ENCODE measurements around the gene HK1.
"Not testable (repeated sequence)": the region's sequence is repeated elsewhere in the genome, so short reads cannot be mapped to it uniquely, and the experiment has no call there.

The HK1 gene

GRCh38 chr10:69328380-69328735, 50.1 kb downstream of the HK1 start:
- ChIA-PET POLR2A (no interaction called here), CTCF (interaction anchor here (1.1 kb wide), 1 partner anchor 179 kb away, joined by 3 read pairs; no protein-coding TSS in a partner anchor)
- no peaks in the 10 kb centered on the region for H3K9me3 ChIP-seq (ENCODE audit: control insufficient read depth, insufficient read depth, low read depth, low read length)
- peaks cover 5% of the 10 kb centered on the region; the same call in 1 of the 2 replicates for H3K4me1 ChIP-seq (ENCODE audit: control insufficient read depth, insufficient read depth, low read length)
- H3K27ac ChIP-seq (ENCODE audit: extremely low read depth, low read depth, low read length), result no peak overlapping the region
- H3K36me3 ChIP-seq (ENCODE audit: control insufficient read depth in 2 of 2, insufficient read depth in 1 of 2, low read length in 2 of 2), result peaks cover 0 to 5% of the 10 kb centered on the region in 2 experiments; a peak in 2 of 3 replicates
- TF ChIP-seq ZFHX2 (tag by site-specific recombination; conservative IDR thresholded peaks at IDR 0.05) (no peak), MEIS1 (CRISPR knock-in tag; IDR thresholded peaks at IDR 0.05; ENCODE audit: borderline replicate concordance) (no peak), ZNF624 (tag by site-specific recombination; IDR thresholded peaks at IDR 0.05) (no peak), ZNF175 (tag by site-specific recombination; IDR thresholded peaks at IDR 0.05) (no peak), MZF1 (tag by site-specific recombination; IDR thresholded peaks at IDR 0.05; ENCODE audit: borderline replicate concordance) (no peak), ZNF747 (tag by site-specific recombination; IDR thresholded peaks at IDR 0.05) (no peak), KLF1 (tag by site-specific recombination; IDR thresholded peaks at IDR 0.05) (no peak), ZNF692 (tag by site-specific recombination; IDR thresholded peaks at IDR 0.05) (no peak), PRDM2 (tag by site-specific recombination; IDR thresholded peaks at IDR 0.05; ENCODE audit: borderline replicate concordance) (no peak), ZNF138 (tag by site-specific recombination; IDR thresholded peaks at IDR 0.05; ENCODE audit: borderline replicate concordance) (no peak), ZNF488 (tag by site-specific recombination; IDR thresholded peaks at IDR 0.05) (no peak), ZNF416 (tag by site-specific recombination; IDR thresholded peaks at IDR 0.05) (no peak), ZNF580 (tag by site-specific recombination; IDR thresholded peaks at IDR 0.05) (no peak), TCF7L2 (IDR thresholded peaks at IDR 0.05; ENCODE audit: borderline replicate concordance, low read depth, low read length) (no peak), ZNF335 (tag by site-specific recombination; conservative IDR thresholded peaks at IDR 0.05) (no peak), SP3 (tag by site-specific recombination; IDR thresholded peaks at IDR 0.05) (no peak), ZNF114 (tag by site-specific recombination; IDR thresholded peaks at IDR 0.05) (no peak)
- no peak overlapping the region for H3K4me3 ChIP-seq (ENCODE audit: low read depth, low read length)

- CTCF ChIA-PET, result interaction anchor here (0.6 kb wide), 1 partner anchor 791 kb away, joined by 3 read pairs; no protein-coding TSS in a partner anchor
- H3K36me3 ChIP-seq (ENCODE audit: control insufficient read depth in 2 of 2, insufficient read depth in 1 of 2, low read length in 2 of 2); H3K9me3 ChIP-seq (ENCODE audit: control insufficient read depth, insufficient read depth, low read depth, low read length); H3K27ac ChIP-seq (ENCODE audit: extremely low read depth, low read depth, low read length); H3K4me1 ChIP-seq (ENCODE audit: control insufficient read depth, insufficient read depth, low read length); H3K4me3 ChIP-seq (ENCODE audit: low read depth, low read length); POLR2A ChIA-PET: not testable (repeated sequence)
Observed at GRCh38 chr10:69328888-69329287, 50.6 kb downstream of the HK1 start.

All from HEK293 (cell line).